H9 (cell line): ENCODE results near the gene LPAR2. TPM values are rescaled to one million over a fixed set of nuclear protein-coding genes. Genes with fewer than 3 reads are reported as not detected.

Experiments
- DNase-seq: peaks from one replicate; pipeline ENCODE4 v3.0.0-alpha.2; 2017
- H2AFZ ChIP-seq: one replicate; pipeline ENCODE4 v1.6.1; 2013; ENCODE audit warnings: mild to moderate bottlenecking, low read length, control low read depth, moderate library complexity
- H2AK5ac ChIP-seq: 2 replicates; pipeline ENCODE4 v1.6.1; 2013; ENCODE audit warnings: low read length, control low read depth, mixed read lengths; ENCODE audit not compliant: insufficient read length
- H2BK120ac ChIP-seq: one replicate; pipeline ENCODE4 v1.6.1; 2013; ENCODE audit warnings: low read depth, mild to moderate bottlenecking, low read length, control low read depth, inconsistent platforms; ENCODE audit not compliant: poor library complexity, severe bottlenecking
- H2BK12ac ChIP-seq: 2 replicates; pipeline ENCODE4 v1.6.1; 2013; ENCODE audit warnings: low read length, control low read depth, mixed read lengths, low read depth; ENCODE audit not compliant: insufficient read length
- H2BK15ac ChIP-seq: 2 replicates; pipeline ENCODE4 v1.6.1; 2013; ENCODE audit warnings: low read depth, low read length, control low read depth
- H2BK20ac ChIP-seq: one replicate; pipeline ENCODE4 v1.6.1; 2013; ENCODE audit warnings: low read depth, mild to moderate bottlenecking, low read length, control low read depth, inconsistent platforms; ENCODE audit not compliant: poor library complexity, severe bottlenecking
- H2BK5ac ChIP-seq: 2 replicates; pipeline ENCODE4 v1.6.1; 2013; ENCODE audit warnings: low read length, control low read depth, mixed read lengths; ENCODE audit not compliant: insufficient read length
- H3K14ac ChIP-seq: 2 replicates; pipeline ENCODE4 v1.6.1; 2013; ENCODE audit warnings: low read length, control low read depth; ENCODE audit not compliant: insufficient read depth
- H3K18ac ChIP-seq: 2 replicates; pipeline ENCODE4 v1.6.1; 2013; ENCODE audit warnings: low read depth, mild to moderate bottlenecking, mixed read lengths, low read length, control low read depth; ENCODE audit not compliant: insufficient read length
- H3K23ac ChIP-seq: 2 replicates; pipeline ENCODE4 v1.6.1; 2013; ENCODE audit warnings: low read length, control low read depth, mixed read lengths, low read depth; ENCODE audit not compliant: insufficient read length
- H3K23me2 ChIP-seq: 2 replicates; pipeline ENCODE4 v1.6.1; 2013; ENCODE audit warnings: low read depth, mild to moderate bottlenecking, mixed read lengths, low read length, control low read depth; ENCODE audit not compliant: insufficient read length, poor library complexity, severe bottlenecking
- H3K27ac ChIP-seq: 2 replicates; pipeline ENCODE4 v1.5.1; 2013; ENCODE audit warnings: low read length, control low read depth, mixed read lengths, low read depth; ENCODE audit not compliant: insufficient read length
- H3K27me3 ChIP-seq: 2 replicates; pipeline ENCODE4 v1.6.1; 2013; ENCODE audit warnings: low read length, control low read depth, inconsistent platforms; ENCODE audit not compliant: insufficient read depth
- H3K4ac ChIP-seq: 2 replicates; pipeline ENCODE4 v1.6.1; 2013; ENCODE audit warnings: low read depth, mild to moderate bottlenecking, control low read depth, inconsistent platforms, low read length, moderate library complexity
- H3K4me1 ChIP-seq: 2 replicates; pipeline ENCODE4 v1.6.1; 2013; ENCODE audit warnings: low read length, control low read depth, inconsistent platforms; ENCODE audit not compliant: insufficient read depth
- H3K4me2 ChIP-seq: 2 replicates; pipeline ENCODE4 v1.6.1; 2013; ENCODE audit warnings: low read length, control low read depth, mixed read lengths; ENCODE audit not compliant: insufficient read length, insufficient read depth
- H3K56ac ChIP-seq: 2 replicates; pipeline ENCODE4 v1.6.1; 2013; ENCODE audit warnings: low read depth, mild to moderate bottlenecking, mixed read lengths, low read length, control low read depth; ENCODE audit not compliant: insufficient read length
- H3K79me1 ChIP-seq: 2 replicates; pipeline ENCODE4 v1.6.1; 2013; ENCODE audit warnings: low read depth, mild to moderate bottlenecking, moderate library complexity, low read length, control low read depth, inconsistent platforms; ENCODE audit not compliant: insufficient read depth, poor library complexity, severe bottlenecking
- H3K79me2 ChIP-seq: 2 replicates; pipeline ENCODE4 v1.6.1; 2013; ENCODE audit warnings: low read length, control low read depth, inconsistent platforms; ENCODE audit not compliant: insufficient read depth
- H3K9ac ChIP-seq: 2 replicates; pipeline ENCODE4 v1.6.1; 2013; ENCODE audit warnings: low read length, control low read depth, mixed read lengths; ENCODE audit not compliant: insufficient read length; ENCODE audit errors: extremely low read depth
- H3K9me3 ChIP-seq: one replicate; pipeline ENCODE4 v1.6.1; 2013; ENCODE audit warnings: low read depth, low read length, inconsistent platforms; ENCODE audit not compliant: control insufficient read depth
- H3T11ph ChIP-seq: one replicate; pipeline ENCODE4 v1.6.1; 2013; ENCODE audit warnings: mild to moderate bottlenecking, low read length, control low read depth, inconsistent platforms
- H4K20me1 ChIP-seq: one replicate; pipeline ENCODE4 v1.6.1; 2013; ENCODE audit not compliant: control insufficient read depth, insufficient read length, insufficient read depth
- H4K5ac ChIP-seq: 2 replicates; pipeline ENCODE4 v1.6.1; 2013; ENCODE audit warnings: low read depth, mild to moderate bottlenecking, mixed read lengths, low read length, control low read depth; ENCODE audit not compliant: insufficient read length
- H4K8ac ChIP-seq: replicated peaks from 2 replicates; pipeline ENCODE4 v1.6.1; 2013; ENCODE audit warnings: low read length, control low read depth, mixed read lengths, low read depth; ENCODE audit not compliant: insufficient read length
- H4K91ac ChIP-seq: 2 replicates; pipeline ENCODE4 v1.6.1; 2013; ENCODE audit warnings: low read depth, mild to moderate bottlenecking, moderate library complexity, mixed read lengths, low read length, control low read depth; ENCODE audit not compliant: insufficient read length
- H3K27ac Mint-ChIP-seq, 3 experiments: 2 replicates in 2 of 3; 3 replicates in 1 of 3; pipeline ENCODE4 v1.8.0; 2020 to 2021; ENCODE audit warnings: mixed read lengths in 3 of 3, mild to moderate bottlenecking in 1 of 3, moderate library complexity in 1 of 3
- H3K27me3 Mint-ChIP-seq: 2 replicates; pipeline ENCODE4 v1.8.0; 2021; ENCODE audit warnings: low read depth, mild to moderate bottlenecking, moderate library complexity, mixed read lengths
- H3K36me3 Mint-ChIP-seq, 3 experiments: 2 replicates in 2 of 3; 3 replicates in 1 of 3; pipeline ENCODE4 v1.8.0; 2020 to 2021; ENCODE audit warnings: low read depth in 3 of 3, mixed read lengths in 3 of 3; ENCODE audit not compliant: insufficient read depth in 1 of 3
- H3K4me1 Mint-ChIP-seq, 2 experiments: 2 replicates each; pipeline ENCODE4 v1.8.0; 2020; ENCODE audit warnings: mixed read lengths in 2 of 2
- H3K4me3 Mint-ChIP-seq, 2 experiments: 2 replicates in 1 of 2; 3 replicates in 1 of 2; pipeline ENCODE4 v1.8.0; 2020 to 2021; ENCODE audit warnings: mild to moderate bottlenecking in 2 of 2, mixed read lengths in 2 of 2, moderate library complexity in 1 of 2
- H3K9me3 Mint-ChIP-seq, 2 experiments: 2 replicates in 1 of 2; 3 replicates in 1 of 2; pipeline ENCODE4 v1.8.0; 2020; ENCODE audit warnings: mild to moderate bottlenecking in 2 of 2, mixed read lengths in 2 of 2, moderate library complexity in 1 of 2
- CTCF ChIP-seq: fragments of 200-600 bp; sonication (generic); conservative IDR thresholded peaks from 3 replicates; pipeline ENCODE4 v1.8.0; 2021; ENCODE audit warnings: antibody characterized with exemption, mild to moderate bottlenecking
- WGBS: extraction: QIAGEN DNeasy Blood & Tissue Kit; methylation state at CpG from one replicate; pipeline ENCODE4 v1.1.7; 2013; ENCODE audit warnings: missing lambda C conversion rate, low lambda C conversion rate, mixed read lengths; ENCODE audit not compliant: insufficient read length; ENCODE audit errors: extremely low coverage; 5-methylcytosine and 5-hydroxymethylcytosine counted together
- total RNA-seq: library from RNA; stranded (reverse); gene quantifications from 2 replicates; pipeline ENCODE4 v1.2.1, GENCODE V29; 2021

Gene LPAR2
- total RNA-seq, 1 experiment from 2014 or later: 51.8 TPM

- Histone ChIP-seq H3T11ph (no peak overlapping the region), H3K4me1 (no peaks in the 10 kb centered on the region), H2BK120ac (no peak overlapping the region), H3K27me3 (no peaks in the 10 kb centered on the region), H4K8ac (no peak overlapping the region), H2BK5ac (no peak overlapping the region), H2AK5ac (no peak overlapping the region), H2BK15ac (no peak overlapping the region), H3K23me2 (peaks cover 8% of the 10 kb centered on the region), H3K56ac (no peak overlapping the region), H3K9me3 (no peaks in the 10 kb centered on the region), H3K23ac (no peak overlapping the region), H3K18ac (no peak overlapping the region), H3K79me2 (no peaks in the 10 kb centered on the region), H3K4ac (no peak overlapping the region), H4K5ac (no peak overlapping the region), H2AFZ (no peak overlapping the region), H2BK20ac (no peak overlapping the region), H3K27ac (no peak overlapping the region), H2BK12ac (no peak overlapping the region), H3K79me1 (no peaks in the 10 kb centered on the region), H3K14ac (no peak overlapping the region), H4K20me1 (no peaks in the 10 kb centered on the region), H3K4me2 (no peak overlapping the region), H4K91ac (no peak overlapping the region), H3K9ac (no peak overlapping the region)
- Mint-ChIP-seq H3K36me3 (peaks cover 19 to 58% (median 49%) of the 10 kb centered on the region in 3 experiments; a peak in 6 of 7 replicates), H3K9me3 (no peaks in the 10 kb centered on the region), H3K4me3 (no peak overlapping the region), H3K4me1 (peaks cover 6 to 8% of the 10 kb centered on the region in 2 experiments), H3K27me3 (no peaks in the 10 kb centered on the region), H3K27ac (no peak overlapping the region)
- DNase-seq: no peak
- WGBS: no CpG with 5 or more reads among the region's 17 CpGs
- TF ChIP-seq CTCF: no peak
Observed at GRCh38 chr19:19645233-19645870, 17.3 kb upstream of the LPAR2 start.
